Heart right ventricle (tissue), 16 donors: Measurements from ENCODE around the gene ESPL1. TPM values are rescaled to one million over a fixed set of nuclear protein-coding genes. Genes with fewer than 3 reads are reported as not detected.

ENCODE experiments used
- ATAC-seq, 8 donors: fragments of 200-7000 bp; cut with Tn5 transposase; one replicate each; pipeline ENCODE4 v1.9.1; 2020; ENCODE audit warnings: mild to moderate bottlenecking in 8 of 8, moderate library complexity in 8 of 8, moderate number of reproducible peaks in 1 of 8
- DNase-seq, 2 donors: peaks; one replicate each; pipeline ENCODE4 v3.0.0-alpha.2; 2020
- H3K27ac ChIP-seq, 10 donors: fragments of 200-600 bp; sonication (generic) in 2 of 10; one replicate each; pipeline versions ENCODE4 v1.5.0 to v1.8.0; 2020 to 2022; ENCODE audit warnings: mild to moderate bottlenecking in 3 of 10
- H3K27me3 ChIP-seq, 7 donors: fragments of 200-600 bp; one replicate each; pipeline ENCODE4 v1.8.0; 2021 to 2022; ENCODE audit warnings: mild to moderate bottlenecking in 2 of 7
- H3K36me3 ChIP-seq, 9 donors: fragments of 200-600 bp; sonication (generic) in 1 of 9; one replicate each; pipeline versions ENCODE4 v1.5.0 to v1.8.0; 2020 to 2022; ENCODE audit warnings: mild to moderate bottlenecking in 2 of 9
- H3K4me1 ChIP-seq, 9 donors: fragments of 200-600 bp; sonication (generic) in 1 of 9; one replicate each; pipeline versions ENCODE4 v1.5.0 to v1.8.0; 2020 to 2022; ENCODE audit warnings: mild to moderate bottlenecking in 4 of 9
- H3K4me3 ChIP-seq, 10 donors: fragments of 200-600 bp; sonication (generic) in 2 of 10; one replicate each; pipeline versions ENCODE4 v1.5.0 to v1.8.0; 2020 to 2022; ENCODE audit warnings: mild to moderate bottlenecking in 7 of 10, moderate library complexity in 2 of 10
- H3K9me3 ChIP-seq, 11 donors: fragments of 200-600 bp in 10 of 11; sonication (generic) in 2 of 11; one replicate each; pipeline versions ENCODE4 v1.5.0 to v1.8.0; 2013 to 2022; ENCODE audit warnings: mild to moderate bottlenecking in 2 of 11, control low read depth in 1 of 11, moderate library complexity in 1 of 11
- WGBS, 2 donors: extraction: QIAGEN DNeasy Blood & Tissue Kit; methylation state at CpG; one replicate each; pipeline ENCODE4 v1.1.7; 2013; ENCODE audit warnings: inconsistent platforms in 1 of 2; 5-methylcytosine and 5-hydroxymethylcytosine counted together
- intact Hi-C, 10 donors: fragments of 100-400 bp; cut with DNase I; formaldehyde crosslinking; loops; one replicate each; pipeline versions ENCODE4 v1.11.1 to v1.14.2; 2022
- polyA plus RNA-seq, 2 donors: library from polyadenylated mRNA; stranded (reverse); fragments of 200-250 nt; gene quantifications; one replicate each; pipeline ENCODE4 v1.2.3, GENCODE V29; 2013
- total RNA-seq, 10 donors: library from RNA; stranded (reverse); fragmentation: NEBNext Ultra II Directional in 3 of 10; extraction: Animal tissue kit (Norgen Biotek cat#: 25700) in 3 of 10; gene quantifications; one replicate each; pipeline versions ENCODE4 v1.2.1 to v1.2.4, GENCODE V29; 2021 to 2023
- TF ChIP-seq, protein P1 (sequence below), 9 donors: fragments of 200-600 bp; sonication (generic) in 2 of 9; IDR thresholded peaks; one replicate each; pipeline versions ENCODE4 v1.5.0 to v1.8.0; 2021 to 2022; ENCODE audit warnings: antibody characterized with exemption in 9 of 9, mild to moderate bottlenecking in 5 of 9, moderate library complexity in 1 of 9
- donor health status: Arrhythmogenic right ventricular cardiomyopathy.
- donor health status: ischemic (EF 13 %, LVEDD 7.1; RV severe dilation, severe dysfunction).
- donor health status: healthy with polysubstance abuse.
- donor health status: DM: no; HTN: yes; CAD: no.
- donor health status: DM: no; HTN: no; CAD: no.
- donor health status: ischemic (EF 25% LVEDD 6.9; RV normal size, moderate dysfunction).
- donor health status: ischemic (EF 25% LVEDD 5.7; RV mildly dilated, moderate dysfunction).
- donor health status: healthy.
- donor health status: DM: yes; HTN: yes; CAD: no.
- donor health status: Ischemic cardiomyopathy.
- donor health status: ischemic (EF 35%, LVEDD 5.7; RV mildly dilated, moderate dysfunction).
- donor health status: nonischemic (EF 11% LVEDD 7.7; RV severe dilation, severe dysfunction).
- donor health status: DM: yes; HTN: yes; CAD: no.
- donor health status: PGD.
- donor health status: ischemic (EF 29% LVEDD 5.4; RV normal size, mild dysfunction).
- donor health status: nonischemic (EF 23%, LVEDD 6.1; RV moderate dilation, normal function).

Gene ESPL1
- total and polyA plus RNA-seq, 12 donors: 0.04 to 3.1 (median 0.35) TPM

DNA sequence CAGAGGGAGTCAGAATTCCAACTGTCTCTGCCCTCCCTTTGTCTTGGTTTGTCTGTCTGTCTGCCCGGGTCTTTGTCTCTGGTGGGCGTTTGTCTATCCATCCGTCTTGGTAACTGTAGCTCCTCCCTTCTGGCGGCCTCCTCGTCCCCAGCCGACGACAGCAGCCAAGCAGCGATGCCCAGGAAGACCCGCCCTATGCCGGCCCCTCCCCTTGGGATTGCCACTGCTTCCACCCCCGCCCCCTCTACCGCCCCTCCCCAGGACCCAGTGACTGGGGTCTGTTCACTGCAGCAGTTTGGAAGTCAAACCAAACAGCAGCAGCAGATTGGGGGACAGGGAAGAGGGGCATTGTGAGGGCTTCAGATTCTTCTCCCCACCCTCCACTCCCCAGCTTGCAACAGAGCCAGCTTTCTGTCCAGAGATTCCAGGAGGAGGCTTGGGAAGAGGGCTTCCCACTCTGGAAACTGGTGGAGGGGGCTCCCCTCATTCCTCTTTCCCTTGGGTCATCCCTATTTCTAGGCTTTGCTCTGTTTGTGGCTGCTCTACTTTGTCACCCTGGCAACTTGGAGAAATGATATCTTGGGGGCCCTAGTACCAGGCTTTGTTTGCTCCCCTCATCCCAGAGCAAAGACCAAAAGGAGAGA, 33.7 kb upstream of the ESPL1 start:
- 9% methylated on average over 12 of the region's 12 CpGs for WGBS, 2 donors
- Histone ChIP-seq H3K27ac (peak overlapping the region in 2 of 10 donors; percentile 36 to 44), H3K36me3 (no peaks in the 10 kb centered on the region), H3K4me3 (no peak overlapping the region), H3K4me1 (peaks cover 6 to 40% (median 33%) of the 10 kb centered on the region in 9 donors), H3K9me3 (no peaks in the 10 kb centered on the region), H3K27me3 (peaks cover 0 to 21% (median 0%) of the 10 kb centered on the region in 7 donors)
- intact Hi-C loops: no loop called here
- TF ChIP-seq, protein P1, sequence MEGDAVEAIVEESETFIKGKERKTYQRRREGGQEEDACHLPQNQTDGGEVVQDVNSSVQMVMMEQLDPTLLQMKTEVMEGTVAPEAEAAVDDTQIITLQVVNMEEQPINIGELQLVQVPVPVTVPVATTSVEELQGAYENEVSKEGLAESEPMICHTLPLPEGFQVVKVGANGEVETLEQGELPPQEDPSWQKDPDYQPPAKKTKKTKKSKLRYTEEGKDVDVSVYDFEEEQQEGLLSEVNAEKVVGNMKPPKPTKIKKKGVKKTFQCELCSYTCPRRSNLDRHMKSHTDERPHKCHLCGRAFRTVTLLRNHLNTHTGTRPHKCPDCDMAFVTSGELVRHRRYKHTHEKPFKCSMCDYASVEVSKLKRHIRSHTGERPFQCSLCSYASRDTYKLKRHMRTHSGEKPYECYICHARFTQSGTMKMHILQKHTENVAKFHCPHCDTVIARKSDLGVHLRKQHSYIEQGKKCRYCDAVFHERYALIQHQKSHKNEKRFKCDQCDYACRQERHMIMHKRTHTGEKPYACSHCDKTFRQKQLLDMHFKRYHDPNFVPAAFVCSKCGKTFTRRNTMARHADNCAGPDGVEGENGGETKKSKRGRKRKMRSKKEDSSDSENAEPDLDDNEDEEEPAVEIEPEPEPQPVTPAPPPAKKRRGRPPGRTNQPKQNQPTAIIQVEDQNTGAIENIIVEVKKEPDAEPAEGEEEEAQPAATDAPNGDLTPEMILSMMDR (IDR thresholded peaks at IDR 0.05): no peak
- peak in 1 of 2 donors; percentile 48 for DNase-seq
- no peak for ATAC-seq

DNA sequence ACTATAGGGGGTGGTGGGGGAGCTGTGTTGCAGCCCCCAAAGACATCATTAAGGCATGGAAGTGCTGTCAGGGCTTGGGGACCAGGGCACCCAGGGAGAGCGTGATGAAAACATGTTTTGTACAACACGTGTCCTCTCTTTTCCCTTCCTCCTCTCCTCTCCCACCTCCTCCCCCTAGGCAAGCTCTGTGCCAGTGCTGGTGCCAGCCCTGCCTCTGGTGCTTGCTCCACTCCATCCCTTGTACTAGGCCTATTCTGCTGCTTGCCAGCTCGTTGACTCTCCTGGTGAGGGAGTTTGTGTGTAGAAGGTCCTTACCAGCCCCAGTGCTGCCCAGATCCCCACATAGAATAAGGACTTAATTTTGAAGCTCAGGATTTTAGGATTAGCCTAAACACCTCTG, 32.9 kb upstream of the ESPL1 start:
- Histone ChIP-seq H3K27ac (no peak overlapping the region), H3K36me3 (no peaks in the 10 kb centered on the region), H3K4me3 (no peak overlapping the region), H3K9me3 (no peaks in the 10 kb centered on the region), H3K4me1 (peaks cover 6 to 40% (median 33%) of the 10 kb centered on the region in 9 donors), H3K27me3 (peaks cover 0 to 21% (median 0%) of the 10 kb centered on the region in 7 donors)
- TF ChIP-seq, protein P1 (IDR thresholded peaks at IDR 0.05): no peak
- no peak for DNase-seq
- 62 to 70% methylated on average over 3 of the region's 3 CpGs for WGBS, 2 donors
- ATAC-seq: no peak
- intact Hi-C loops: no loop called here

- H3K36me3 ChIP-seq: no peaks in the 10 kb centered on the region
- peaks cover 0 to 21% (median 0%) of the 10 kb centered on the region in 7 donors for H3K27me3 ChIP-seq
- TF ChIP-seq, protein P1 (IDR thresholded peaks at IDR 0.05): no peak
- no peak overlapping the region for H3K4me3 ChIP-seq
- H3K27ac ChIP-seq: no peak overlapping the region
- DNase-seq (no peak), ATAC-seq (no peak)
- H3K9me3 ChIP-seq: no peaks in the 10 kb centered on the region
- 81 to 83% methylated on average over 9 of the region's 9 CpGs for WGBS, 2 donors
- peaks cover 6 to 40% (median 33%) of the 10 kb centered on the region in 9 donors for H3K4me1 ChIP-seq
- intact Hi-C loops: no loop called here
Observed at GRCh38 chr12:53235742-53236442, 32.2 kb upstream of the ESPL1 start.

DNA sequence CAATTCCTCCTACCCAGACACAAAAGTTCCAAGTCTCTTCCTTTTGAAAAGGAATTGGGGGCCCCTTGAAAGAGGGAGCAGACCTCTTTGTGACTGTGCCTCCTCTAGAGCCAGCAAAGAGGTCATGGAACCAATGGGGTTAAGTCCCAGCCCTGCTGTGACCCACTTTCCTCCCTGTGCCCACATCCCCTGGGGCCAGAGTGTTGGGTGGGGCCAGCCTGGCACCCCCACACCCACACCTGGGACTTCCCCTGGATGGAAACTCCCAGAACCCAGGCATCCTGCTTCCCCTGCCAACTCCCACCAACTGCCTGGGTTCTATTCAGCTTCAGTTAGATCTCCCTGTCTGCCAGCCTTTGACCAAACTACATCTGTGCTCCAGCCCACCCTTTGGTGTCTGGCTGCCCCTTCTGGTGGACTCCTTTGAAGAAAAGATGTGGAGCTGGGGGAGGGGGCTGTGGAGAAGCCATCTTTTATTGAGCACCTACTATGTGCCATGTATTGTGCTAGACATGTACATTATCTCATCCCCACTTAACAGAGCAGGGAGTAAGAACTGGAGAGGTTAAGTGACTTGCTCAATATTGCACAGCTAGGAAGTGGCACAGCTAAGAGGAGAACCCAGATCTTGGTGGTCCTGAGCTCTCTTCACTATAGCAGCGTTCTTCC, 31.5 kb upstream of the ESPL1 start:
- H3K4me3 ChIP-seq: no peak overlapping the region
- ATAC-seq (no peak), DNase-seq (no peak)
- H3K27me3 ChIP-seq: peaks cover 0 to 20% (median 0%) of the 10 kb centered on the region in 7 donors
- H3K36me3 ChIP-seq: no peaks in the 10 kb centered on the region
- WGBS, 2 donors: 86 to 90% methylated on average over 1 of the region's 1 CpG
- H3K4me1 ChIP-seq: peaks cover 6 to 38% (median 27%) of the 10 kb centered on the region in 9 donors
- H3K9me3 ChIP-seq: no peaks in the 10 kb centered on the region
- TF ChIP-seq, protein P1 (IDR thresholded peaks at IDR 0.05): no peak
- H3K27ac ChIP-seq: no peak overlapping the region
- intact Hi-C loops: no loop called here
